ENCODE results near the gene LOC128125822.
"Not testable (repeated sequence)": the region's sequence is repeated elsewhere in the genome, so short reads cannot be mapped to it uniquely, and the experiment has no call there.

Gene LOC128125822

GRCh38 chr6:63582579-63583231, 10.4 kb downstream of the LOC128125822 start:
- no peak for DNase-seq (ENCODE audit: low spot score)

- DNase-seq (ENCODE audit: low spot score) = no peak
Measured at GRCh38 chr6:63584125-63584514, 11.8 kb downstream of the LOC128125822 start.

DNA sequence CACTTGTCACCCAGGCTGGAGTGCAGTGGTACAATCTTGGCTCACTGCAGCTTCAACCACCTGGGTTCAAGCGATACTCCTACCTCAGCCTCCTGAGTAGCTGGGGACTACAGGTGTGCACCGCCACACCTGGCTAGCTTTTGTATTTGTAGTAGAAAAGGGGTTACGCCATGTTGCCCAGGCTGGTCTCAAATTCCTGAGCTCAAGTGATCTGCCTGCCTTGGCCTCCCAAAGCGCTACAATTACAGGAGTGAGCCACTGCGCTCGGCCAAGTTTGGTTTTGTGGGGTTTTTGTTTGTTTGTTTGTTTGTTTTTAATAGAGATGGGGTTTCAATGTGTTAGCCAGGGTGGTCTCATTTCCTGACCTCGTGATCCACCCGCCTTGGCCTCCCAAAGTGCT, 12.3 kb downstream of the LOC128125822 start:
- DNase-seq (ENCODE audit: low spot score) = no peak

DNA sequence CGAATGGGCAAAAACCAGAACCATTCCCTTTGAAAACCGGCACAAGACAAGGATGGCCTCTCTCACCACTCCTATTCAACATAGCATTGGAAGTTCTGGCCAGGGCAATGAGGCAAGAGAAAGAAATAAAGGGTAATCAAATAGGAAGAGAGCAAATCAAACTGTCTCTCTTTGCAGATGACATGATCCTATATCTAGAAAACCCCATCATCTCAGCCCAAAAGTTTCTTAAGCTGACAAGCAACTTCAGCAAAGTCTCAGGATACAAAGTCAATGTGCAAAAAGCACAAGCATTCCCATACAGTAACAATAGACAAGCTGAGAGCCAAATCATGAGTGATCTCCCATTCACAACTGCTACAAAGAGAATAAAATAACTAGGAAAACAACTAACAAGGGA, 13.4 kb downstream of the LOC128125822 start:
- DNase-seq (ENCODE audit: low spot score) = not testable (repeated sequence)

DNA sequence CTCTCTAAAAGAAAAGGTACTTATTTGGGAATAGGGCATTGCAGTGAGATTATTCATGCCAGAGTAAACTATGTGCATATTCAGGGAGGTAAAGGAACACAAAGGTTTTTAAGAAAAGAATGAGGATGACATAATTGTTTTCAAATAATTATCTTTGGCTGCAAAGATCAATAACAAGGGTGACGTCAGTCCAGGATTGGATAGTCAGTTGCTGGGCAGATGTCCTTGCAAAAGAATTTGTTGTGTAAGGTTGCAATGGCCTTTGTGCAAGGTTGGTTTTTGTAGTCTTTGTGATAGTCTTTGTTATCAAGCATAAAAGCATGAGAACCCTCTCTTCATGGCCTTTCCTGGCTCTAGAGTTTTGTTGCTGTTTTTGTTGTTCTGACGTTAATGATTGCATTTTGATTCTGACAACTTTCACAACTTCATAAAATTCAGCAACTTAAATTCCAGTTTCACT, 17.7 kb downstream of the LOC128125822 start:
- DNase-seq (ENCODE audit: low spot score) = no peak

- no peak for DNase-seq (ENCODE audit: low spot score)
Measured at GRCh38 chr6:63592886-63593285, 20.6 kb downstream of the LOC128125822 start.

GRCh38 chr6:63597141-63598048, 25.1 kb downstream of the LOC128125822 start:
- no peak for DNase-seq (ENCODE audit: low spot score)

DNA sequence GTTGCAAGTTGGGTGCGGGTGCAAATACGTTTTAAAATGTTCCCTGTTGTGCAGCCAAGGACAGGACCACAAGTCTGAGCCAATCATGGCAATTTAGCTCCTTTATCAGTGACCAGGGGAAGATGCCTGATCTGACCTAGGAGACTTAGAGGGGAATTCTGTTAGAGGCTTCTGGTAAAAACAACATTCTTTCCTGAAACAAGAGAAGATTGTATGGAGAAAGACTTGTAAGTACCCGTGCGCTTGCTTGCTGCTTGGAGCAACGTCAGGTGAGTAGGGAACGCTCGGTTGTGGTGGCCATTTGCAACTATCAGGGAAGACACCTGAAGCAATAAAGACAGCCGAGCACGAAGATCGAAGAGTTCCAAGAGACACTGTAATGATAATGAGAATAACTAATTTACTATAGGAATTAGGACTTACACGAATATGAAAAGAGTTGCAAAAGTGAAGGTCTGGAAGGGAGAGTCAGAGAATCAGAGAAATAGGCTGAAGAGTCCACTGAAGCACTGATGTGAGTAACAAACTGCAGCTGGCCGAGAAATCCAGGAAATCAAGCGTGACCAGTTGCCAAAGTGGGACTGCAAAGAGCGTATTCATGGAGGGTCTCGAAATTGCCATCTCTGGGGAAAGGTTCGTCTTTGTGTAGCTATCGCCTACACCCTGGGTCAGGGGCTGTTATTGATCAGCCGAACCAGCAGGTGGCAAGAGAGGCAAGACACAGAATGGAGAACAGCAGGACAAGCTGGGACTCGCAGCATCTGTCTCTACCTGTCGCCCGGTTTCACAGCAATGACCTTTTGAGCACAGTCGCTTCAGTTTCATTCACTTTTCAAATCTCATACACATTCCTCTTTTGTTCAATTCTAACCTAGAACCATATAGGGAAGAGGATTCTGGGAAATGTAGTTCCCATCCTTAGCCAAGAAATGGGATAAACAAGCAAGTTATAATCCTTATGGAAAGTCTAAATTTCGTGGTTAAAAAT, 26.1 kb downstream of the LOC128125822 start:
- peak; percentile 73 for DNase-seq (ENCODE audit: low spot score)

- no peak for DNase-seq (ENCODE audit: low spot score)
Measured at GRCh38 chr6:63599243-63599642, 27.0 kb downstream of the LOC128125822 start.

- DNase-seq (ENCODE audit: low spot score) = no peak
Measured at GRCh38 chr6:63600136-63600535, 27.9 kb downstream of the LOC128125822 start.

DNA sequence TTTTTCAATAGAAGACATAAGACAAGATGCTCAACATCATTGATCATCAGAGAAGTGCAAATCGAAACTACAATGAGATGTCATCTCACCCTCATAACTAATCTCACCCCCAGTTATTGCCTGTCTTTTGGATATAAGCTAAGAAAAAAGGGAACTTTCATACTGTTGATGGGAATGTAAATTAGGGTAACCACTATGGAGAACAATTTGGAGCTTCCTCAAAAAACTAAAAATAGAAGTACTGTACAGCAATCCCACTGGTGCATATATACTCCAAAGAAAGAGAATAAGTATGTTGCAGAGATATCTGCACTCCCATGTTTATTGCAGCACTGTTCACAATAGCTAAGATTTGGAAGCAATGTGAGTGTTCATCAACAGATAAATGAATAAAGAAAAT, 37.0 kb downstream of the LOC128125822 start:
- no peak for DNase-seq (ENCODE audit: low spot score)

DNA sequence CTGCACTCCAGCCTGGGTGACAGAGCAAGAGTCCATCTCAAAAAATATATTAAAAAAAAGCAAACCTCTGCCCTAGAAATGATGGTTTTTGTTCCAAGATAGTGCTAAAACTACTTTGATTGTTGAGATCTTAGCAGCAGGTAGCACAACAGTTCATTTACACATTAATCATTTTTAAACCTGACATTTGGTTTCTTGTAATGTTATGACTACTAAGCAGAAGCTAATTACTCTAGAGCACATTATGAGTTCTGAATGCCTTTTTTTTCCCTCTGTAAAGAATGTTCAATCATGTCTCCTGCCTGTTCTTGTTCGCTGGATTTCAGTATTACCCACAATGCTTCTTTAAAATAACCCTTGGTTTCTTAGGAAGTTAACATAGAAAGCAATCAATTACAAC, 38.7 kb downstream of the LOC128125822 start:
- no peak for DNase-seq (ENCODE audit: low spot score)

DNA sequence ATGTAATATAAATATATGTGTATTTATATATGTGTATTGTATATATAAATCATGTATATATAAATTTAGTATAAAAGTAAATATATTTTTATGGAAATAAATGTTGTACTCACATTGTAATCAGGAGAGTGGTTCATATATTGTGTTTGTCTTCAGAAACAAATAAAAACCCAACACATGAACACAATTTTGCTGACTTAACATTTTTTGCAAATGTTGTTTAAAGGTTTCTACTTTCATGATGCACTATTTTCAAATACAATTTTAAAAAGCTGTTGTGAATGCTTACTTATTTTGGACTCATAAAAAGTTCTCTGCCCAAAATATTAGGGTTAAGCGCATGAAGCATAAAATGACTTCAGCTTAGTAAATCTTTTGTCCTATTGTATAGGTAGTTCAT, 39.3 kb downstream of the LOC128125822 start:
- no peak for DNase-seq (ENCODE audit: low spot score)

DNA sequence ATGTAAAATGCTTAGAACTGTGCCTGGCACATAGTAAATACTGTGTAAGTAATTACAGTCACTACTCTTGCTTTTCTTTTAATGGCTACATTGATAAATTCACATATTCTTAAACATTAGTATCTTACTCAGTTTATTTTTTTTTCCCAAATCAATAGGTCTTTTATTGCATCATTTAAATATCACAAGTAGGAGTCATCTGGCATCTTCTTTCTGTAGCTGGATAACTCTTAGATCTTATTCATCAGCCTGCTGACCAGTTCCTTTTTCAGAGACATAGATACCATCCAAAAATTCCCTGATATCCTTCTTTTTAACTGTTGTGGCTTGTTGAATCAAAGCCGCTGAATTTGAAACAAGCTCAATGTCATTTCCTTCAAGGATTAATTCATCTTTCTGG, 43.3 kb downstream of the LOC128125822 start:
- DNase-seq (ENCODE audit: low spot score) = peak; percentile 28
